ENCODE measurements around the gene PPCDC. TPM values are rescaled to one million over a fixed set of nuclear protein-coding genes. Genes with fewer than 3 reads are reported as not detected.

PPCDC gene
- total RNA-seq, 2 donors from 2014 or later: 15.9 to 24.5 TPM

GRCh38 chr15:75097939-75098338, 74.5 kb downstream of the PPCDC start:
- H3K4me3 ChIP-seq (ENCODE audit: low read length): no peak overlapping the region
- no peak for TF ChIP-seq CTCF (conservative IDR thresholded peaks at IDR 0.05)
- no peaks in the 10 kb centered on the region for H3K27me3 ChIP-seq (ENCODE audit: control insufficient read depth, insufficient read depth, low read length, poor library complexity, severe bottlenecking)
- no peak overlapping the region for H3K9ac ChIP-seq (ENCODE audit: extremely low read depth, low read length, poor library complexity, severe bottlenecking)
- Mint-ChIP-seq H3K4me1 (no peaks in the 10 kb centered on the region), H3K27me3 (ENCODE audit: insufficient read depth) (no peaks in the 10 kb centered on the region), H3K36me3 (ENCODE audit: low read depth) (no peaks in the 10 kb centered on the region), H3K9me3 (peaks cover 2% of the 10 kb centered on the region), H3K4me3 (no peak overlapping the region), H3K27ac (no peak overlapping the region)
- H3K4me1 ChIP-seq (ENCODE audit: control insufficient read depth, insufficient read depth, low read length): no peaks in the 10 kb centered on the region
- DNase-seq: no peak
- 85% methylated on average over 6 to 7 of the region's 7 CpGs for WGBS, 2 experiments (ENCODE audit: insufficient coverage in 1 of 2, insufficient read length in 1 of 2)
- no peaks in the 10 kb centered on the region for H3K9me3 ChIP-seq (ENCODE audit: control insufficient read depth, low read length)
- no peak overlapping the region for H3K27ac ChIP-seq (ENCODE audit: low read depth, low read length)
- no peaks in the 10 kb centered on the region for H3K36me3 ChIP-seq (ENCODE audit: control insufficient read depth, insufficient read depth, low read length)

GRCh38 chr15:75098404-75098803, 75.0 kb downstream of the PPCDC start:
- Mint-ChIP-seq H3K36me3 (ENCODE audit: low read depth) (no peaks in the 10 kb centered on the region), H3K4me1 (no peaks in the 10 kb centered on the region), H3K4me3 (no peak overlapping the region), H3K27ac (no peak overlapping the region), H3K9me3 (peaks cover 2% of the 10 kb centered on the region), H3K27me3 (ENCODE audit: insufficient read depth) (no peaks in the 10 kb centered on the region)
- H3K36me3 ChIP-seq (ENCODE audit: control insufficient read depth, insufficient read depth, low read length): no peaks in the 10 kb centered on the region
- TF ChIP-seq CTCF (conservative IDR thresholded peaks at IDR 0.05): no peak
- no peak for DNase-seq
- no peak overlapping the region for H3K4me3 ChIP-seq (ENCODE audit: low read length)
- 91 to 98% methylated on average over 4 of the region's 4 CpGs for WGBS, 2 experiments (ENCODE audit: insufficient coverage in 1 of 2, insufficient read length in 1 of 2)
- no peaks in the 10 kb centered on the region for H3K27me3 ChIP-seq (ENCODE audit: control insufficient read depth, insufficient read depth, low read length, poor library complexity, severe bottlenecking)
- no peak overlapping the region for H3K27ac ChIP-seq (ENCODE audit: low read depth, low read length)
- H3K9me3 ChIP-seq (ENCODE audit: control insufficient read depth, low read length): no peaks in the 10 kb centered on the region
- H3K9ac ChIP-seq (ENCODE audit: extremely low read depth, low read length, poor library complexity, severe bottlenecking): no peak overlapping the region
- H3K4me1 ChIP-seq (ENCODE audit: control insufficient read depth, insufficient read depth, low read length): no peaks in the 10 kb centered on the region

Other genes with a start within 250 kb of the PPCDC start
- gene CSK, start 241.5 kb upstream of the PPCDC start, total RNA-seq: 10 to 100 TPM; 64.3 to 68.5 TPM
- not detected for gene LMAN1L, start 210.8 kb upstream of the PPCDC start, total RNA-seq
- gene CPLX3, start 197.0 kb upstream of the PPCDC start, total RNA-seq: not detected
- 10 to 100 TPM; 33.9 to 36.2 TPM for gene ULK3, start 180.4 kb upstream of the PPCDC start, total RNA-seq
- gene SCAMP2, start 150.2 kb upstream of the PPCDC start, total RNA-seq: 10 to 100 TPM; 47.5 to 50.9 TPM
- gene MPI, start 133.5 kb upstream of the PPCDC start, total RNA-seq: 10 to 100 TPM; 50.3 to 59.2 TPM
- gene FAM219B, start 116.7 kb upstream of the PPCDC start, total RNA-seq: 100 to 1,000 TPM; 109 to 112 TPM
- 100 to 1,000 TPM; 243 to 279 TPM for gene COX5A, start 85.5 kb upstream of the PPCDC start, total RNA-seq
- 1 to 10 TPM; 4.6 to 9.9 TPM for gene RPP25, start 66.8 kb upstream of the PPCDC start, total RNA-seq
- gene SCAMP5, start 28.0 kb upstream of the PPCDC start, total RNA-seq: 10 to 100 TPM; 21.9 to 33.5 TPM
- gene C15orf39, start 178.3 kb downstream of the PPCDC start, total RNA-seq: 10 to 100 TPM; 19.0 to 22.2 TPM
- gene GOLGA6C, start 234.7 kb downstream of the PPCDC start, total RNA-seq: not detected